H1 (cell line): ENCODE measurements around the gene DAZAP1.

Experiments
- CBX8 ChIP-seq: fragments of 300-800, 300-1000 bp; sonication (generic); IDR thresholded peaks from 2 replicates; pipeline ENCODE4 v1.7.1; 2016; ENCODE audit warnings: low read depth, low read length, borderline replicate concordance
- CEBPB ChIP-seq: IDR thresholded peaks from 2 replicates; pipeline ENCODE4 v1.6.1; 2012; ENCODE audit warnings: low read depth, low read length
- CTCF ChIP-seq, 3 experiments: IDR thresholded peaks; 1 replicate in 2 of 3; 2 replicates in 1 of 3; pipeline versions ENCODE4 v1.5.1 to v1.6.1; 2011; ENCODE audit warnings: low read length in 3 of 3, mild to moderate bottlenecking in 3 of 3, inconsistent platforms in 2 of 3, low read depth in 1 of 3, moderate library complexity in 1 of 3; ENCODE audit not compliant: insufficient read depth in 1 of 3; ENCODE audit errors: control extremely low read depth in 1 of 3
- EP300 ChIP-seq, 2 experiments: IDR thresholded peaks; 1 replicate in 1 of 2; 2 replicates in 1 of 2; pipeline ENCODE4 v1.6.1; 2011 to 2012; ENCODE audit warnings: low read depth in 2 of 2, low read length in 2 of 2, mild to moderate bottlenecking in 2 of 2, borderline replicate concordance in 1 of 2, inconsistent platforms in 1 of 2, moderate library complexity in 1 of 2
- MAX ChIP-seq: IDR thresholded peaks from 2 replicates; pipeline ENCODE4 v1.6.1; 2012; ENCODE audit warnings: inconsistent platforms
- POLR2A ChIP-seq, 2 experiments: IDR thresholded peaks; 1 replicate in 1 of 2; 2 replicates in 1 of 2; pipeline ENCODE4 v1.6.1; 2011; ENCODE audit warnings: low read depth in 2 of 2, low read length in 2 of 2, mild to moderate bottlenecking in 2 of 2; ENCODE audit errors: control extremely low read depth in 1 of 2
- RAD21 ChIP-seq, 2 experiments: IDR thresholded peaks in 1 of 2; conservative IDR thresholded peaks in 1 of 2; 2 replicates each; pipeline ENCODE4 v1.6.1; 2011; ENCODE audit warnings: low read depth in 2 of 2, low read length in 2 of 2, improper control_type of control experiment in 1 of 2, inconsistent platforms in 1 of 2, mild to moderate bottlenecking in 1 of 2, moderate library complexity in 1 of 2
- SIN3A ChIP-seq, 2 experiments: IDR thresholded peaks in 1 of 2; conservative IDR thresholded peaks in 1 of 2; 2 replicates each; pipeline ENCODE4 v1.6.1; 2011 to 2012; ENCODE audit warnings: low read length in 2 of 2, improper control_type of control experiment in 1 of 2, low read depth in 1 of 2, mild to moderate bottlenecking in 1 of 2
- TAF1 ChIP-seq: IDR thresholded peaks from 2 replicates; pipeline ENCODE4 v1.6.1; 2011; ENCODE audit warnings: mild to moderate bottlenecking, low read depth, low read length
- YY1 ChIP-seq: IDR thresholded peaks from 2 replicates; pipeline ENCODE4 v1.6.1; 2011; ENCODE audit warnings: low read depth, mild to moderate bottlenecking, low read length

- no peak for TF ChIP-seq TAF1
- no peak for TF ChIP-seq CBX8
- no peak for TF ChIP-seq MAX
- TF ChIP-seq CEBPB = no peak
- TF ChIP-seq RAD21 (IDR thresholded peaks at IDR 0.05 in 1 of 2, conservative IDR thresholded peaks at IDR 0.05 in 1 of 2; ENCODE audit: low read depth in 2 of 2, low read length in 2 of 2) = no peak
- no peak for TF ChIP-seq CTCF (IDR thresholded peaks at IDR 0.05; ENCODE audit: control extremely low read depth in 1 of 3, insufficient read depth in 1 of 3, low read depth in 1 of 3, low read length in 3 of 3)
- TF ChIP-seq SIN3A (conservative IDR thresholded peaks at IDR 0.05 in 1 of 2, IDR thresholded peaks at IDR 0.05 in 1 of 2; ENCODE audit: low read depth in 1 of 2, low read length in 2 of 2) = no peak
- no peak for TF ChIP-seq YY1
- no peak for TF ChIP-seq EP300 (IDR thresholded peaks at IDR 0.05; ENCODE audit: borderline replicate concordance in 1 of 2, low read depth in 2 of 2, low read length in 2 of 2)
- no peak for TF ChIP-seq POLR2A (IDR thresholded peaks at IDR 0.05; ENCODE audit: control extremely low read depth in 1 of 2, low read depth in 2 of 2, low read length in 2 of 2)
These were observed 24.4 kb upstream of the DAZAP1 start for GRCh38 chr19:1383017-1383311.
